GM18498 (cell line): Measurements from ENCODE around the gene ATF6.
"Not testable (repeated sequence)": the region's sequence is repeated elsewhere in the genome, so short reads cannot be mapped to it uniquely, and the experiment has no call there.

Experiments
- ATAC-seq: cut with Tn5 transposase; IDR thresholded peaks from one replicate; pipeline ENCODE4 v1.9.1; 2021; ENCODE audit warnings: mild to moderate bottlenecking, moderate library complexity; ENCODE audit not compliant: unreplicated experiment

The ATF6 gene

DNA sequence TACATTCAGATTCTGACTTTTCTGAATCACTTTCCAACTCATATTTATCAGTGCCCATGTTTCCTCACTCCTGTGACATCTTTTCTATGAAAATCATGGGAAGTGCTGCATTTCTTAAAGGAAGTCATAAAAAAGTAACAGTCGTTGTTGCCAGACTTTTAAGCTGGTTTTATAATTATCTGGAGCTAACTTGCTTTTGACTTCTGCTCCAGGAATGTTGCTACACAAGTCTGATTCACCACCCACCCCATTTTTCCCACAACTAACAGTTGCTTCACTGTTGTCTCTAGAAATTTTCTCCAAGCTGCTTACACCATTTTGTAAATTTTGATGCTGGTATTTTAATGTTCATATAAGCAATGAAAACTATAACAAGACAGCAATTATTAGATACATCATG, 32.6 kb upstream of the ATF6 start:
- ATAC-seq = no peak

DNA sequence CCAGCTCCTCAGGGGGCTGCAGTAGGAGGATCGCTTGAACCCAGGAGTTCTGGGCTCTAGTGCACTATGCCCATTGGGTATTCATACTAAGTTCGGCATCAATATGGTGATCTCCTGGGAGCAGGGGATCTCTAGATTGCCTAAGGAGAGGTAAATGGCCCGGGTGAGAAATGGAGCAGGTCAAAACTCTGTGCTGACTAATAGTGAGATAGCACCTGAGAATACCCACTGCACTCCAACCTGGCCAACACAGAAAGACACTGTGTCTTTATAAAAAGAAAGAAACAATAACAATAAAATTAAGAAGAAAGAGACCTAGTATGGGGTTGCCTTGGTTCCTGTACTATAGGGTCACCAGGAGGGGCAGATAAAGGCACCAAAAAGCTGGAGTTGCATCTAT, 30.3 kb upstream of the ATF6 start:
- ATAC-seq = no peak

- no peak for ATAC-seq
These were observed 29.7 kb upstream of the ATF6 start for GRCh38 chr1:161736335-161736969.

GRCh38 chr1:161737625-161738024, 28.5 kb upstream of the ATF6 start:
- ATAC-seq = no peak

GRCh38 chr1:161738627-161739287, 27.4 kb upstream of the ATF6 start:
- ATAC-seq = peak; percentile 76

DNA sequence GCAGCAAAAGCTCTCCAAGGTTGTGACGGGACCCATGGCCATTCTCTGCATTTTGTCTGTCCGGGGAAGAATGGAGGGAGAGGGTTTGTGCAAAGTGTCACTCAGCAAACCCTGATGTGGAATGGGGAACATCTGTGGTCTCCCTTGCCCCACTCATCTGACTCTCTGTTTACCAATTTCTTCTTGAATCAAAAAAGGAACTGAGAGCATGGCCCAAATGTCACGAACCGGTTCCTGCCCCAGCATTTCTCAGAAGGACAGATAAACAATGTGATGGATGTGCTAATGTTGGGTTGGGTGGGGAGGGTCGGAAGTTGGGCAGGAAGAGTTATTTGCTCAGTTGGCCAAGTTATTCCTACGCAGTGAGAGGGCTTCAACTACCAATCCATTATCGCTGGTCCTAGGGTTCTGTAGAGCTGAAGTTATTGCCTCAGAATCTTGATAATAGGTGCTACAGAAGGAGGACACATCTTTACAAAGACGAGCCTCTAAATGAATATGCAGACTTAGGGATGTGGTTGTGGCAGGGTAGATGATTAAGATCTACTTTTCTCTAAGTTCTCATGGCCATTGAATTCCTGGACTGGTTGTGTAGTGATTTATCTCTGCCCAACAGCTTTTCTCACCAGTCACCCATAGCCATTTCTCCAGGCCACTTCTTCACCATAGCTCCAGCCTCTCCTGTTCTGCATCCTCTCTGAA, 26.1 kb upstream of the ATF6 start:
- ATAC-seq = peak; percentile 24

GRCh38 chr1:161740921-161741320, 25.2 kb upstream of the ATF6 start:
- ATAC-seq = no peak

DNA sequence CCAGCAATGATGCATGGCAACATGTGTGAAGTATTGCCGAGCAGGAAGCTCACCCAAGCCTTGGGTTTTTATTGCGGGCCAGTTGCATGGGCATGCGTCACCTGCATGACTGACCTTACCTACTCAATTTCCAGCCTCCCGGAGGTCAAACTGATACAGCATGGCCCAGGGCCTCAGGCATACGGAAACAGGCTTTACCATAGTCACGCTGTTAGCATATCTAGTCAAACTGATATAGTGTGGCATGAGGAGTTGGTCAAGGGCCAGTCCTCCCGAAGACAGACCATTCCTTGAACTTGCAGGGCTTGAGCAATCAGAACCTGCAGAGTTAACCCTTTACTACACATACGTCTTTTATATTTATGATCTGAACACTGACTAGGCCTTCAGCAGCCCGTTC, 22.9 kb upstream of the ATF6 start:
- ATAC-seq = no peak

GRCh38 chr1:161747801-161748200, 18.3 kb upstream of the ATF6 start:
- no peak for ATAC-seq

DNA sequence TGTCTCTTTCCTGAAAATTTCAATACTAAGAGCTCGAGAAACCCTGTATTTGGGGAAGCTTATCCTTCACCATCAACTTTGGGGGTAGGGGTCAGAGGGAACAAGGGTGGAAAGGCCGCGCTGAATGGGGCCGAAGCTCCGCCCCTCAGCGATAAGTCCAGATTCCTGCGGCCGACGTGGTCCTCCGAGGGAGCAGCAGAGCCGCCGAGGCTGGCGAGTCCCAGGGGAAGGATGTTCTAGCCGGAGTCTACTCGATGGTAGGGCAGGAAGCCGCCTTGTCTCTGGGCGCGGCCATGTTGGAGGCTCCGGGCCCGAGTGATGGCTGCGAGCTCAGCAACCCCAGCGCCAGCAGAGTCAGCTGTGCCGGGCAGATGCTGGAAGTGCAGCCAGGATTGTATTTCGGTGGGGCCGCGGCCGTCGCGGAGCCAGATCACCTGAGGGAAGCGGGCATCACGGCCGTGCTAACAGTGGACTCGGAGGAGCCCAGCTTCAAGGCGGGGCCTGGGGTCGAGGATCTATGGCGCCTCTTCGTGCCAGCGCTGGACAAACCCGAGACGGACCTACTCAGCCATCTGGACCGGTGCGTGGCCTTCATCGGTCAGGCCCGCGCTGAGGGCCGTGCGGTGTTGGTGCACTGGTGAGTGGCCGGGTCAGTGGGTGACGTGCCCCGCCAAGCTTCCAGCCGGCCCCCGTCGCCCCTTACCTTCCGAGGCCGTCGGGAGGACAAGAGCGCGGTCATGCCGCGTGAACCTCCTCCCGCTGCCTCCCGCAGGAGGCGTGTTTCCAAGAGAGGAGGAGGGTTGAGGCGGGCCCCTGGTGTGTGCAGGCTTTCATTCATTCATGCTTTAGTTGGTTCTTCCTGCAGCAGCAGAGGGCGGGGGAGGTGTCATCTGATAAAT, 16.4 kb upstream of the ATF6 start, which contains the start of gene DUSP12:
Gene DUSP12 (plus strand): TSS at position 278 of the 899 bp plus-strand sequence. CDS start 16 bp downstream, at position 294.
- ATAC-seq = peak; percentile 96

DNA sequence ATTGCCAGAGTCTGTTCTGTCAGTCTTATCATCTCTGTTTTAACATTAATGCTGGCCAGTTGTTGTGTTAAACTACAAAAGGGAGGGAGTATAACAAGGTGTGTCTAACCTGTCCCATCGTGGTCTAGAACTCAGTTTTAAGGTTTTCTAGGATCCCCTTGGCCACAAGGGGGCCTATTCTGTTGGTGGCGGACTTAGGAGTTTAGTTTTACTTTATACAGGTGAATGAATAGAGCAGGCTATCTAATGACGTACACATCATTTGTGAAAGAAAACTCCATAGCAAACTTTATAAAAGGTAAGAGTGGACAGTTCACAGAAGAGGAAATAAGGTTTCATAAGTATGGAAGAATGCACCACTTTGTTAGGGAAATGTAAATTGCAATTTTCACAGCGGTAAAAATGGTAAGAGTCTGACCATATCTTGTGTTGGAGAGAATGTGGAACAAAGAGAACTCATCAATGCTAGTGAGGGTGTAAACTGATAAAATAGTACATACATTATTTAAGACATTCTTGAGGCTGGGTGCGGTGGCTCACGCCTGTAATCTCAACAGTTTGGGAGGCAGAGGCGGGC, 2.5 kb upstream of the ATF6 start:
- no peak for ATAC-seq

DNA sequence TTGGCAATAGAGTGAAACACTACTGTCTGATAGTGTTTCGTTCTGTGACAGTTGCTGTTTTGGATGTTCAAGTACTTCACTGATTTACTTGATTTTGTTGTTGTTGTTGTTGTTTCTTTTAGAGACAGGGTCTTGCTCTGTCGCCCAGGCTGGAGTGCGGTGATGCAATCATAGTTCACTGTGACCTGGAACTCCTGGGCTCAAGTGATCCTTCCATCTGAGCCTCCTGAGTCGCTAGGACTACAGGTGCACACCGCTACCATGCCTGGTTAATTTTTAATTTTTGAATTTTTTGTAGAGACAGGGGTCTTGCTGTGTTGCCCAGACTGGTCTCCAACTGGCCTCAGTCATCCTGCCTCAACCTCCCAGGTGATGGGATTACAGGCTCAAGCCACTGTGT, 2.3 kb downstream of the ATF6 start:
- ATAC-seq = no peak

GRCh38 chr1:161768986-161769672, 3.0 kb downstream of the ATF6 start:
- no peak for ATAC-seq

DNA sequence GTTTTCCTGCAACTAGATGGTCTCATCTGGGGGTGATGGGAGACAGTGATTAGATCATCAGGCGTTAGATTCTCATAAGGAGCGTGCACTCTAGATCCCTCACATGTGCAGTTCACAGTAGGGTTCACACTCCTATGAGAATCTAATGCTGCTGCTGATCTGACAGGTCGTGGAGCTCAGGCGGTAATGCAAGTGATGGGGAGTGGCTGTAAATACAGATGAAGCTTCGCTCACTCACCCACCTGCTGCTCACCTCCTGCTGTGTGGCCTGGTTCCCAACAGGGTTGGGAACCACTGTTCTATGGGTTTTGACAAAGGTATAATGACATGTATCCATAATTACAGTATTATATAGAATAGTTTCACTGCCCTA, 3.5 kb downstream of the ATF6 start:
- not testable (repeated sequence) for ATAC-seq

DNA sequence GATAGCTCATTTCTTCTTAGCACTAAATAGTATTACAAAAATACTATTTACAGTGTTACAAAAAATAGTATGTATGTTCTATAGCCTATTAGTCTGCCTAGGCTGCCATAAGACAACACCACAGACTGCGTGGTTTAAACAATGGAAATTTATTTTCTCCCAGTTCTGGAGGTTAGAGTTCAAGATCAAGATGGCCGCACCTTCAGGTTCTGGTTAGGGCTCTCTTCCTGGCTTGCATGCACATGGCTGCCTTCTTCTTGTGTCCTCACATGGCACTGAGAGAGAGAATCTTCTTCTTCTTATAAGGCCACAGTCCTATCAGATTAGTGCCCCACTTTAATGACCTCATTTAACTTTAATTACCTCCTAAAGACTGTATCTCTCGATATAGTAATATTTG, 4.1 kb downstream of the ATF6 start:
- no peak for ATAC-seq

DNA sequence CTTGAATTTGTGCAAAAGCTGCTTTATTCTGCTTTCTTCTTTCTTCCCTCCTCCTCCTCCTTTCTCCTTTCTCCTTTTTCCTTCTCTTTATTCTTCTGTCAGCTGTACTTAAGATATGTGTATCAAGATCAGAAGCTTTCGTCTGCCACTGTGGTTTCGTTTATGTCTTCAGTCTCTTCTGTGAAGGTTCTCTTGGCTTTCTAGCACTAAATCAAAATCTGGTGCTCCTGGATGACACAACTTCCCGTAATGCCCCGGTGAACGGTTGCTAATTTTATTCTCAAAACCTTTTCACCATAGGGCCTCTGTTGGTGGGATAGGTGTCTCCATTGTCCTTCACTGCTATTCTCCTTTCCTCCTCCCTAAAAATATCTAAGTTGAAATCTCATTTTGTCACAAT, 5.0 kb downstream of the ATF6 start:
- no peak for ATAC-seq

DNA sequence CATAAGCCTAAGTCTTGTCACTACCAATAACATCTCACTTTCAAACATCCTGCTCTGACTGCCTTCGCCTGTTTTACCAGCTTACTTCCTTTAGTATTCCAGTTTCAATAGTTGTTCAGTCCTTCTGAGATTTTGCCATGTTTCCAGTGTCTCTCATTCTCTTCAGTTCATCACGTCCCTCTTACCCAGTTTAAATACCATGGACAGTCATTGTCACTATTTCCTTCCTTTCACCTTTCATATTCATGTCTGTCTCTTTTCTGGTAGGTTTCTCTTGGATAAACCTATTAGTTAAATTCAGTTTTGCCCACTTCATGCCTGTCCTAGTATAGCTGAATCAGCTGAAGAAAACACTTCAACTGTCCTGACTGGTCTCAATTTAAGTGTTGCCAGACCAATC, 5.9 kb downstream of the ATF6 start:
- ATAC-seq = no peak

DNA sequence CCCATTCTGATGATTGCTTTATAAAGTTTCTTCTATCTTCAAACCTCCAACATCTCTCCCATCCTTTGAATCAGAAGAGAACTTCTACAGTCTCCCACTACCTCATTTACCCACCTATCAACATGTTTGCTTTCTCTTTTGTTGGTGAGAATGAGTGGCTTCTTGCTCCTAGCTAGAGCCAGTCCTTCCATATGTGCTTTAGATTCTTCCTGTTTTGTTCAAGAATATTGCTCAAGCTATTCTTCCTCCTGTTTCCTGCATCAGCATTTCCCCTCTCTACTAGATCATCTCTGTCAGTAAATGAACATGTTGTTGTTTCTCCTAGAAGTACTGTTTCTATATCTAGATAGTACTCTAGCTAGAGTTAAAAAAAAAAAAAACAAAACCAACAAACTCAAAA, 6.3 kb downstream of the ATF6 start:
- no peak for ATAC-seq

DNA sequence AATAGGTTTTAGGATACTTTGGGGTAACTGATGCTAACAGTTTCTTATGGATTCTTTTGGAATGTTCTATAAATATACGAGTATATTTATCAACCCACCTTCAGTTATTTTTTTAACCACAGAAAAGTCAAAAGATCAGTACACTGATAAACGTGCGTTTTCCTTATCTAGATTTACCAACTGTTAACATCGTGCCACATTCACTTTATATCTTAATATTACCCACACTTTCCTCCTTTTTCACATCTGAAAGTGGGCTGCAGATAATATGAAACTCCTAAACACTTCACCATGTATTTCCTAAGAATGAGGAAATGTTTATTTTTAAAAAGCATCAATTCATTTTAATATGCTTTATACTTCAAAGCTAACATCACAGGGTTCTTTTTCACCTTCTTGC, 7.7 kb downstream of the ATF6 start:
- no peak for ATAC-seq

GRCh38 chr1:161777261-161777660, 11.1 kb downstream of the ATF6 start:
- ATAC-seq = no peak
